ENCODE measurements around the gene TNFRSF21. TPM values are rescaled to one million over a fixed set of nuclear protein-coding genes. Genes with fewer than 3 reads are reported as not detected.

Gene TNFRSF21
- total and polyA plus RNA-seq, 2 donors (not counting 1 experiment from before 2014, with no cell fraction given) = 0.43 to 1.2 TPM

- CTCF ChIA-PET = no interaction called here
- Histone ChIP-seq H3K27me3 (replicated peaks in 1 of 4; ENCODE audit: control extremely low read depth in 1 of 4, control insufficient read depth in 3 of 4, insufficient read depth in 4 of 4, low read length in 3 of 4) (no peaks in the 10 kb centered on the region), H3K4me2 (replicated peaks; ENCODE audit: low read depth, low read length, poor library complexity, severe bottlenecking) (no peak overlapping the region), H3K4me3 (ENCODE audit: control extremely low read depth in 1 of 5, extremely low read depth in 1 of 5, insufficient read depth in 1 of 5, low read depth in 2 of 5, low read length in 4 of 5) (no peak overlapping the region), H3K36me3 (replicated peaks in 1 of 2; ENCODE audit: control extremely low read depth in 1 of 2, control insufficient read depth in 1 of 2, extremely low read depth in 1 of 2, insufficient read depth in 2 of 2, low read length in 1 of 2) (no peaks in the 10 kb centered on the region), H3K9ac (ENCODE audit: low read length) (no peak overlapping the region), H3K9me3 (ENCODE audit: control extremely low read depth in 1 of 3, control insufficient read depth in 2 of 3, insufficient read depth in 1 of 3, low read length in 2 of 3) (peaks cover 0 to 3% (median 0%) of the 10 kb centered on the region in 3 donors), H3K4me1 (ENCODE audit: control insufficient read depth in 2 of 2, insufficient read depth in 2 of 2, low read length in 2 of 2) (no peaks in the 10 kb centered on the region), H3K27ac (ENCODE audit: low read length in 2 of 2) (no peak overlapping the region), H3K79me2 (ENCODE audit: control insufficient read depth, insufficient read depth, low read length) (no peaks in the 10 kb centered on the region), H2AFZ (ENCODE audit: insufficient read depth, low read depth, low read length, poor library complexity, severe bottlenecking) (no peak overlapping the region), H4K20me1 (ENCODE audit: control insufficient read depth, insufficient read depth, low read length, poor library complexity, severe bottlenecking) (no peaks in the 10 kb centered on the region)
- no CpG with 5 or more reads among the region's 4 CpGs for WGBS (ENCODE audit: insufficient coverage)
- Mint-ChIP-seq H3K9me3 (ENCODE audit: insufficient read depth) (peaks cover 2% of the 10 kb centered on the region), H3K4me3 (no peak overlapping the region), H3K27ac (no peak overlapping the region), H3K27me3 (no peaks in the 10 kb centered on the region), H3K4me1 (peaks cover 2% of the 10 kb centered on the region)
- intact Hi-C loops (cut with micrococcal nuclease) = no loop called here
- no peak for TF ChIP-seq EZH2 (IDR thresholded peaks at IDR 0.05; ENCODE audit: borderline replicate concordance, insufficient read depth, low read depth, low read length, poor library complexity, severe bottlenecking)
- no peak for TF ChIP-seq CTCF (IDR thresholded peaks at IDR 0.05)
- POLR2A ChIA-PET = no interaction called here
- DNase-seq = no peak
- ATAC-seq (ENCODE audit: low read depth) = no peak
Observed at GRCh38 chr6:47231151-47231550, 78.6 kb downstream of the TNFRSF21 start.

- Histone ChIP-seq H3K4me2 (replicated peaks; ENCODE audit: low read depth, low read length, poor library complexity, severe bottlenecking) (no peak overlapping the region), H2AFZ (ENCODE audit: insufficient read depth, low read depth, low read length, poor library complexity, severe bottlenecking) (no peak overlapping the region), H3K79me2 (ENCODE audit: control insufficient read depth, insufficient read depth, low read length) (no peaks in the 10 kb centered on the region), H3K9me3 (ENCODE audit: control extremely low read depth in 1 of 3, control insufficient read depth in 2 of 3, insufficient read depth in 1 of 3, low read length in 2 of 3) (peaks cover 0 to 3% (median 0%) of the 10 kb centered on the region in 3 donors), H3K9ac (ENCODE audit: low read length) (no peak overlapping the region), H3K4me1 (ENCODE audit: control insufficient read depth in 2 of 2, insufficient read depth in 2 of 2, low read length in 2 of 2) (no peaks in the 10 kb centered on the region), H3K36me3 (replicated peaks in 1 of 2; ENCODE audit: control extremely low read depth in 1 of 2, control insufficient read depth in 1 of 2, extremely low read depth in 1 of 2, insufficient read depth in 2 of 2, low read length in 1 of 2) (no peaks in the 10 kb centered on the region), H3K4me3 (ENCODE audit: control extremely low read depth in 1 of 5, extremely low read depth in 1 of 5, insufficient read depth in 1 of 5, low read depth in 2 of 5, low read length in 4 of 5) (no peak overlapping the region), H3K27me3 (replicated peaks in 1 of 4; ENCODE audit: control extremely low read depth in 1 of 4, control insufficient read depth in 3 of 4, insufficient read depth in 4 of 4, low read length in 3 of 4) (no peaks in the 10 kb centered on the region), H3K27ac (ENCODE audit: low read length in 2 of 2) (no peak overlapping the region), H4K20me1 (ENCODE audit: control insufficient read depth, insufficient read depth, low read length, poor library complexity, severe bottlenecking) (no peaks in the 10 kb centered on the region)
- no CpG with 5 or more reads among the region's 6 CpGs for WGBS (ENCODE audit: insufficient coverage)
- DNase-seq (no peak), ATAC-seq (ENCODE audit: low read depth) (no peak)
- Mint-ChIP-seq H3K4me3 (no peak overlapping the region), H3K9me3 (ENCODE audit: insufficient read depth) (peaks cover 2% of the 10 kb centered on the region), H3K27ac (no peak overlapping the region), H3K27me3 (no peaks in the 10 kb centered on the region), H3K4me1 (no peaks in the 10 kb centered on the region)
- intact Hi-C loops (cut with micrococcal nuclease) = no loop called here
- ChIA-PET CTCF (no interaction called here), POLR2A (no interaction called here)
- TF ChIP-seq CTCF (IDR thresholded peaks at IDR 0.05) (no peak), EZH2 (IDR thresholded peaks at IDR 0.05; ENCODE audit: borderline replicate concordance, insufficient read depth, low read depth, low read length, poor library complexity, severe bottlenecking) (no peak)
Observed at GRCh38 chr6:47230579-47230978, 79.1 kb downstream of the TNFRSF21 start.
